ENCODE results near the gene S100Z.

- TF ChIP-seq, protein P1, sequence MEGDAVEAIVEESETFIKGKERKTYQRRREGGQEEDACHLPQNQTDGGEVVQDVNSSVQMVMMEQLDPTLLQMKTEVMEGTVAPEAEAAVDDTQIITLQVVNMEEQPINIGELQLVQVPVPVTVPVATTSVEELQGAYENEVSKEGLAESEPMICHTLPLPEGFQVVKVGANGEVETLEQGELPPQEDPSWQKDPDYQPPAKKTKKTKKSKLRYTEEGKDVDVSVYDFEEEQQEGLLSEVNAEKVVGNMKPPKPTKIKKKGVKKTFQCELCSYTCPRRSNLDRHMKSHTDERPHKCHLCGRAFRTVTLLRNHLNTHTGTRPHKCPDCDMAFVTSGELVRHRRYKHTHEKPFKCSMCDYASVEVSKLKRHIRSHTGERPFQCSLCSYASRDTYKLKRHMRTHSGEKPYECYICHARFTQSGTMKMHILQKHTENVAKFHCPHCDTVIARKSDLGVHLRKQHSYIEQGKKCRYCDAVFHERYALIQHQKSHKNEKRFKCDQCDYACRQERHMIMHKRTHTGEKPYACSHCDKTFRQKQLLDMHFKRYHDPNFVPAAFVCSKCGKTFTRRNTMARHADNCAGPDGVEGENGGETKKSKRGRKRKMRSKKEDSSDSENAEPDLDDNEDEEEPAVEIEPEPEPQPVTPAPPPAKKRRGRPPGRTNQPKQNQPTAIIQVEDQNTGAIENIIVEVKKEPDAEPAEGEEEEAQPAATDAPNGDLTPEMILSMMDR (IDR thresholded peaks at IDR 0.05; ENCODE audit: insufficient read depth, low read length, poor library complexity, severe bottlenecking) = no peak
- TF ChIP-seq EZH2phosphoT487 (conservative IDR thresholded peaks at IDR 0.05; ENCODE audit: low read length) = no peak
These were observed 103.2 kb downstream of the S100Z start, which contains the start of gene CRHBP for GRCh38 chr5:76952795-76953536.

All from SU-DHL-6 (cell line).